ENCODE results near the gene FOXN3.

FOXN3 gene

DNA sequence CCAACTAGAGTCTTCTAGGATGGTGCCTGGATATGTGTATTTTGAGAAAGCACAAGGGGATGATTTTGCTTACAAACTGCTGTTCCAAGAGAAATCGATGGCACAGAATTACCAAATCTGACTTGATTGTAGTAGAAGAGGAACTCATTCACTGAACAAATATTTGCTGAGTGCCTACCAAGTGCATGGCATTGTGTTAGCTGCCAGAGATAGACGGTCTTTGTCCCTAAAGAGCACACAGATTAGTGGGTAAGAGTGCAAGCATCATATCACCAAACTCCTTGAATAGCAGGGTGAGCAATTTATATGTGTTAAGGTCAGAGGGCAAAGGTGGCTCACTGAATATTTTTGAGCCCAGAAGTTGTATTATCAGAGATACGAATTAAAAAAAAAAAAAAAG, 3.5 kb upstream of the FOXN3 start:
- no peak overlapping the region for H3K4me3 ChIP-seq
- peaks cover 4 to 46% (median 21%) of the 10 kb centered on the region in 4 donors for H3K4me1 ChIP-seq
- DNase-seq, result no peak
- TF ChIP-seq, protein P1, sequence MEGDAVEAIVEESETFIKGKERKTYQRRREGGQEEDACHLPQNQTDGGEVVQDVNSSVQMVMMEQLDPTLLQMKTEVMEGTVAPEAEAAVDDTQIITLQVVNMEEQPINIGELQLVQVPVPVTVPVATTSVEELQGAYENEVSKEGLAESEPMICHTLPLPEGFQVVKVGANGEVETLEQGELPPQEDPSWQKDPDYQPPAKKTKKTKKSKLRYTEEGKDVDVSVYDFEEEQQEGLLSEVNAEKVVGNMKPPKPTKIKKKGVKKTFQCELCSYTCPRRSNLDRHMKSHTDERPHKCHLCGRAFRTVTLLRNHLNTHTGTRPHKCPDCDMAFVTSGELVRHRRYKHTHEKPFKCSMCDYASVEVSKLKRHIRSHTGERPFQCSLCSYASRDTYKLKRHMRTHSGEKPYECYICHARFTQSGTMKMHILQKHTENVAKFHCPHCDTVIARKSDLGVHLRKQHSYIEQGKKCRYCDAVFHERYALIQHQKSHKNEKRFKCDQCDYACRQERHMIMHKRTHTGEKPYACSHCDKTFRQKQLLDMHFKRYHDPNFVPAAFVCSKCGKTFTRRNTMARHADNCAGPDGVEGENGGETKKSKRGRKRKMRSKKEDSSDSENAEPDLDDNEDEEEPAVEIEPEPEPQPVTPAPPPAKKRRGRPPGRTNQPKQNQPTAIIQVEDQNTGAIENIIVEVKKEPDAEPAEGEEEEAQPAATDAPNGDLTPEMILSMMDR (IDR thresholded peaks at IDR 0.05), result no peak
- H3K27me3 ChIP-seq, result no peaks in the 10 kb centered on the region
- H3K27ac ChIP-seq, result peak overlapping the region; percentile 97 to 99
- H3K36me3 ChIP-seq, result no peaks in the 10 kb centered on the region
- intact Hi-C loops (cut with DNase I; ENCODE audit: low total_unique reads), result no loop called here
- H3K9me3 ChIP-seq, result no peaks in the 10 kb centered on the region

DNA sequence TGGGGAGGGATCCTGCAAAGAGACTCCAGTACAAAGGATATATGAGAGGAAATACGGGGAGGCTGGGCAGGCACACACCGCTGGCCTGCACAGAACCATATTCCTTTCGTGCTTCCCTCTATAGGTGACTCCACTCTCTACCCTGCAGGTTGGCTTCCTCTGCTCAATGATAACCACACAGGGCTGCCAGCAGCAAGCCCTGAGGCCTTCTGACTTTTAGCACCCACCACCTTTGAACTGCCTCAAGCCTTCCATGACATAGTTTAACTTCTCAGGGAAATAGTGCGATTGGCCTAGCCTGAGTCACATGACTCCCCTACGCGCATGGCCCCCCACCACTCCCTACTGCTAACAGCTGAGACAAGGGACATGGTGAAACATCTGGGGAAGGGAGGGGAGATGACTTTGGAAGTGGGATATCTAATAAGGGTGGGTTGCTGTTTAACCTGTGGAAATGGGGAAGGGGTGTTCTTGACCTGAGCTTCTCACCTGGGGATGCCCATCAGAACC, 3.0 kb upstream of the FOXN3 start:
- TF ChIP-seq, protein P1 (IDR thresholded peaks at IDR 0.05), result no peak
- Histone ChIP-seq H3K36me3 (no peaks in the 10 kb centered on the region), H3K27ac (peak overlapping the region; percentile 97 to 99), H3K4me3 (no peak overlapping the region), H3K27me3 (no peaks in the 10 kb centered on the region), H3K4me1 (peaks cover 4 to 44% (median 21%) of the 10 kb centered on the region in 4 donors), H3K9me3 (no peaks in the 10 kb centered on the region)
- intact Hi-C loops (cut with DNase I; ENCODE audit: low total_unique reads), result loop anchor here (5.0 to 10.0 kb wide), 5 partner anchors 118 to 495 kb away; no protein-coding TSS in a partner anchor
- DNase-seq, result no peak

DNA sequence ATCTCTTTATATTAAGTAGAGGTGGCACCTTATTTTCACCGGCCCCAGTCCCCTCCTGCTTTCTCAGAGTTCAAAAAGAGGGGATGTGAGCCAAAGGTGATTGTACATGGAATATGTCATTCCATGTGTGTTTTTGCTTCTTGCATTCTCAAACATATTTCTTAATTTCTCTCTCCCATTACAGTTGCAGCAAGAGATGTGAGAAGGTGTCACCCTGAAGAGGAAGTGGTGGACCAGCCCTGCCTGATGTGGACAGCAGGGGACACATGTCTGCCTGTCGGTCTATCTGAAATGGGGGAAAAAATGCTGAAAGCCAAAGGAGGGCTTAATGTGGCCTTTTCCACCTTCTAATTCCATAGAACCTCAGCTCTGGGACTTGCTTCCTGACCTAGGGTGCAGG, 1.9 kb upstream of the FOXN3 start:
- H3K9me3 ChIP-seq, result no peaks in the 10 kb centered on the region
- H3K27ac ChIP-seq, result peak overlapping the region; percentile 97 to 99
- intact Hi-C loops (cut with DNase I; ENCODE audit: low total_unique reads), result loop anchor here (5.0 to 10.0 kb wide), 5 partner anchors 117 to 496 kb away; no protein-coding TSS in a partner anchor
- TF ChIP-seq, protein P1 (IDR thresholded peaks at IDR 0.05), result no peak
- H3K36me3 ChIP-seq, result no peaks in the 10 kb centered on the region
- no peak for DNase-seq
- no peaks in the 10 kb centered on the region for H3K27me3 ChIP-seq
- peaks cover 4 to 51% (median 26%) of the 10 kb centered on the region in 4 donors for H3K4me1 ChIP-seq
- H3K4me3 ChIP-seq, result no peak overlapping the region

DNA sequence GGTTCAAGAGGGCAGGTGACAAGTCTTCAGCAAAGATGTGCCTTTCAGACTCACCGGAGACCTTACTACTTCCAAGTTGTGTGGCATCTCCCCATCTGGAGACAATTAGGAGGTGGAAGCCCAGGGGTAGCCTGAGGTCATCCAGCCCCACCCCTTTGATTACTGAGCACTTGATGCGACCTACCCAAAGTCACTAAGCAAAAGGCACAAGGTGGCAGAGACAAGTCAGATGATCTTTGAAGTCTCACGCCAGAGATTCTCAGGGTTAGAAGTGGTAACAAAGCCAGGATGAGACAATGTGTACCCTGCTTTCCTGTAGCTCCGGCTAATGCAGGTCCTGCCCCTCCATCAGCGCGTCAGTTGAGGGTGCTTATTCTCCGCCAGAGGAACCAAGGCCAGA, 1.4 kb upstream of the FOXN3 start:
- Histone ChIP-seq H3K27ac (peak overlapping the region; percentile 97 to 99), H3K4me1 (peaks cover 4 to 56% (median 27%) of the 10 kb centered on the region in 4 donors), H3K9me3 (no peaks in the 10 kb centered on the region), H3K36me3 (no peaks in the 10 kb centered on the region), H3K4me3 (peak overlapping the region; percentile 97 to 100), H3K27me3 (no peaks in the 10 kb centered on the region)
- TF ChIP-seq, protein P1 (IDR thresholded peaks at IDR 0.05), result no peak
- DNase-seq, result no peak
- intact Hi-C loops (cut with DNase I; ENCODE audit: low total_unique reads), result loop anchor here (5.0 to 10.0 kb wide), 5 partner anchors 116 to 496 kb away; no protein-coding TSS in a partner anchor

DNA sequence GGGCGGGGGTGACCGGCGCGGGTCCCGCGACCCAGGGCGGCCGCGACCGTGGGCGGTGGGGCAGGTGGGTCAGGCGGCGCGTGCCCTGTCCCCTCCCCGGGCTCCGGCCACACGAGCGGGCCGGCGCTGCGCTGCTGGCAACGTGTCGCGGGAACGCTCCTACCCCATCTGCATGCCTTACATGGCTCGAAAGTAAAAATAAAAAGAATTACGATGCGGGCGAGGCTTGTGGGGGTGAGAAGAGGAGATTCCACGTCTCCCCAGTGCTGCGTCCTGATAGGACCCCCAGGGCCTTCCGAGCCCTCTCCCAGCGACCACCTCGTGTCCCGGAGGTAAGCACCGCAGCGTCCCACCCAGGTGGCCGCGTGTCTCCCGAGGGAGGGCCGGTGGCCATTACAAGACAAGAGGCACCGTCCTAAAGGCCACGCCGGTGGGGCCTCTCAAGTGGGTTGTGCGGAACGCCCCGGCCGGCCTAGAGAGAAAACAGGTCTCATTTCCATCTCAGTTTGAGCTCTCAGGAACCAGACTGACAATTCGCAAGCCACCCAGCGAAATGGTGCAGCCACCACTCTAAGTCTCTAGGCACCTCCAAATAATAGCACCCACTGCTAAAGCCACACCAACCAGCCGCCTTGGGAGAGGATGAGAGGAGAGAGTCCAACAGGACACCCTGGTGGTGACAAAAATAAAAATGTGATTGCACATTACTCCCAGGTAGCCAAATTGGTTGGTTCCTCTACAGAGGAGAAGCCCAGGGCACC, 612 bp upstream of the FOXN3 start:
- TF ChIP-seq, protein P1 (IDR thresholded peaks at IDR 0.05), result peak; percentile 42 to 53
- no peaks in the 10 kb centered on the region for H3K36me3 ChIP-seq
- peak overlapping the region; percentile 97 to 100 for H3K4me3 ChIP-seq
- peaks cover under 1 to 57% (median 24%) of the 10 kb centered on the region in 4 donors for H3K4me1 ChIP-seq
- peak overlapping the region; percentile 97 to 99 for H3K27ac ChIP-seq
- H3K9me3 ChIP-seq, result no peaks in the 10 kb centered on the region
- intact Hi-C loops (cut with DNase I; ENCODE audit: low total_unique reads), result loop anchor here (5.0 to 10.0 kb wide), 5 partner anchors 115 to 497 kb away; no protein-coding TSS in a partner anchor
- H3K27me3 ChIP-seq, result no peaks in the 10 kb centered on the region
- peak; percentile 63 to 87 for DNase-seq
